Myocyte (in vitro differentiated cells): ENCODE measurements around the gene PLXNB3. TPM values are rescaled to one million over a fixed set of nuclear protein-coding genes. Genes with fewer than 3 reads are reported as not detected.
A peak's percentile ranks its signal among the peaks of the same experiment; 100 is the strongest.
"Not testable (repeated sequence)": the region's sequence is repeated elsewhere in the genome, so short reads cannot be mapped to it uniquely, and the experiment has no call there.

Source experiments
- DNase-seq: peaks from one replicate; pipeline ENCODE4 v3.0.0-alpha.2; 2012; ENCODE audit warnings: low read depth
- total RNA-seq: library from RNA; depleted of rRNA; stranded (reverse); fragments of >200 nt; gene quantifications from 2 replicates; pipeline ENCODE4 v1.2.3, GENCODE V29; 2014

Gene PLXNB3
- total RNA-seq, 1 donor from 2014 or later: 5.1 TPM

DNA sequence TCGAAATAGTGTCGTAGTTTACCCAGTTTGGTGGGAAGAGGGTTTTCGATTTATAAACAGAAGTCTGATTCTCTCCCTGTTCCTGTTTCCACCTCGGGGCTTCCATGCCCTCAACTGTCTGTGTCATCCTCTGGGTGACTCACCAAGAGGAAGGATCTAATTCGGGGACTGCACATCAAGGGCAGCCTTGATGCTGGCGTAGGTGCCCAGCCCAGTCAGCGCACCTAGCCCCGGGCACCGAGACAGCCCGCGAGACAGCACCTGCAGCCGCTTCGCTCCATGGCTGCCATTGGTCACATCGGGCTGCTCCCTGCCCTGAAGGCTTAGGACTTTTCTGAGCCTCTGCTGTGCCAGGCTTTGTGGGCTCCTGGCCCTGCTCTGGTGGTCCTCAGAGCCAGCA is 31.6 kb upstream of the PLXNB3 start:
- no peak for DNase-seq

DNA sequence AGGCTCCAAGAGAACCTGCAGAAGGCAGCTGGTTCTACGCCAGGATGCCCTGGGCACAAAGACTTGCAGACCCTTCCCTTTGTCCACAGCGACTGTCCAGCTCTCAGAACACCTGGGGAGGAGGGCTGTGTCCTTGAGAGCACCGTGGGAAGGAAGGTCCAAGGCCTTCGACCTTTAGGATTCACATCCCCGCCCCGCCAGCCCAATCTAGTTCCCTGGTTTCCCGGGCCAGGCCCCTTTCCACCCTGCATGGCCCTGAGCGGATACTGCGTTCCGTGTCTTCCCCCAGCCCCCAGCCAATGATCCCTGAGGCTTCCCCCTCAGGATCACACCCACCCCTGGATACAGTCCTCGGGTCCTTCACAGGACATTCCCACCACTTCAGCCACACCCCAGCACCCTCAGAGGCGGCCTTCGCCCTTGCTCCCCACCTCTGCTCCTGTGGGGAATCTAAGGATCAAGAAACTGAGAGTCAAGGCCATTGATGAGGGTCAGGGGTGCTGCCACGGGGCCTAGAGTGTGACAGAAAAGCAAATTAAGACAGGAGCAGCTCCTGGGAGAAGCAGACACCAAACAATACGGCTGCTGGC is 30.3 kb upstream of the PLXNB3 start:
- no peak for DNase-seq

- DNase-seq: no peak
These were observed 29.2 kb upstream of the PLXNB3 start for GRCh38 chrX:153734871-153735270.

GRCh38 chrX:153735274-153735673 is 28.8 kb upstream of the PLXNB3 start:
- DNase-seq: no peak

DNA sequence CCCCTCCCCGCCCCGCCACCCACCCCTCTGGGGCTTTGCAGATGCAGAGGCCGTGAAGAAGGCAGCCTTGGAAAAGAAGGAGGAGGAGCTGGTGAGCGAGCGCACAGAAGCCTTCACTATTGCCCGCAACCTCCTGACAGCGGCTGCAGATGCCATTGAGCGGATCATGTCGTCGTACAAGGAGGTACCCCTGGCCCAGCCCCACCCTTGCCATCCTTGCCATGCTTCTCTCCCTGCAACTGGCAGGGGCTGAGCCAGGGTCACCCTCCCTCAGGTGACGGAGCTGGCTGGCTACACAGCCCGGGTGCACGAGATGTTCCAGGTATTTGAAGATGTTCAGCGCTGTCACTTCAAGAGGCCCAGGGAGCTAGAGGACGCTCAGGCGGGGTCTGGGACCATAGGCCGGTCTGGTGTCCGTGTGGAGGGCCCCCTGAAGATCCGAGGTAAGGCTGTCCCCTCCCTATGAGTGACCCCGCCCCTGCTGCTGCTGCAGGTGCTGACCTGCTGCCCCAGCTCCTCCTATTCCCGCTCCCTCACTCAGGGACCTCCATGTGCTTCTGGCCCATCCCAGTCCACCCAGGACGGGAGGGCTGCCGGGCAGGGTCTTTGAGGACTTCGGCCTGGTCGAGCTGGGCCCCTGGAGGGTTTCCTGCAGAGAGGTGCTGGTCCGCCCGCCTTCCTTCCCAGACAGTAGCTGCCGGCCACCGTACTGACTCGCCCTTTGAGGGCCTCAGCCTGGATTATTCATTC is 27.8 kb upstream of the PLXNB3 start:
- DNase-seq: no peak

DNA sequence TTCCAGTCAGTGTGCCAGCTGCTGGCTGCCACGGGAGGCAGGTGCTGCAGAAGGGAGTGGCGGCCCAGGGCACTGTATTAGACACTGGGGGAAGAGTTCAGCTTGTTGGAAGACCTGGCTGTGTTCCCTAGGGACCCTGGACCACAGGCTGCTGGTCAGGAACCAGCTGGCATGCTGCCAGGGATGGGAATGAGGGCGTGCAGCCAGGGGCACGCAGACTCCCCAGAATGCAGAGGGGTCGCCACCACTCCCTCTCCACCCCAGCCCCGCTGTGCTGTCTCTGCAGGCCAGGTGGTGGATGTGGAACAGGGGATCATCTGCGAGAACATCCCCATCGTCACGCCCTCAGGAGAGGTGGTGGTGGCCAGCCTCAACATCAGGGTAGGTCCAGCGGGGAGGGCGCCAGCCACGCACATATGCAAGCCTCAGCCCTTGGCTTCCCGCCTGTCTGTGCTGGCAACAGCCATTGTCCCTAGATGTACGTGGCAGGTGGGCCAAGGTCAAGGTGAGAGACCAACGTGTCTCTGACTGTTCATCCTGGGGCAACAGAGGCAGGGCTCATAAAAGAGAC is 27.1 kb upstream of the PLXNB3 start:
- peak; percentile 55 for DNase-seq

GRCh38 chrX:153738056-153738605 is 25.9 kb upstream of the PLXNB3 start:
- no peak for DNase-seq

GRCh38 chrX:153739754-153740486 is 24.1 kb upstream of the PLXNB3 start:
- DNase-seq: no peak

GRCh38 chrX:153740631-153741222 is 23.3 kb upstream of the PLXNB3 start:
- no peak for DNase-seq

- no peak for DNase-seq
These were observed 22.6 kb upstream of the PLXNB3 start for GRCh38 chrX:153741446-153741845.

- not testable (repeated sequence) for DNase-seq
These were observed 21.9 kb upstream of the PLXNB3 start for GRCh38 chrX:153742111-153742510.

- DNase-seq: not testable (repeated sequence)
These were observed 21.1 kb upstream of the PLXNB3 start for GRCh38 chrX:153742796-153743467.

DNA sequence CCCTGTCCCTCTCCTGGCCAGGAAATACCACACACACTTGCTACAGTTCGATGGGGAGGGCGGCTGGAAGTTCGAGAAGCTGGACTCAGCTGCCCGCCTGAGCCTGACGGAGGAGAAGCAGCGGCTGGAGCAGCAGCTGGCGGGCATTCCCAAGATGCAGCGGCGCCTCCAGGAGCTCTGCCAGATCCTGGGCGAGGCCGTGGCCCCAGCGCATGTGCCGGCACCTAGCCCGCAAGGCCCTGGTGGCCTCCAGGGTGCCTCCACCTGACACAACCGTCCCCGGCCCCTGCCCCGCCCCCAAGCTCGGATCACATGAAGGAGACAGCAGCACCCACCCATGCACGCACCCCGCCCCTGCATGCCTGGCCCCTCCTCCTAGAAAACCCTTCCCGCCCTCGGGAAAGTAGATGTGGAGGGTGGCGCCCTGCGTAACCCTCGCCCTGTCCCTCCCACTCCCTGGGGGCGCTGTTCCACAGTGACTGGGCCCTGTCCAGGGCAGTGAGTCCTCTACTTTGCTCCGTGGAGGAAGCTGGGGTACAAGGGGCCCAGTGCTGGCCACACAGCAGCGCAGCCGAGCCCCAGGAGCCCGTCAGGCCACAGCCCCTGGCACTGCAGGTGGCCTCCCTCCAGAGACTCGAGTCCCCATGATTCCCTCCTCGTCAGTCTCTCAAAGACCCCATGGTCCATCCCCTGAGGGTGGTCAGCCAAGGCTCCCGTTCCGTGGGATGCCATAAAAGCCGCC is 20.4 kb upstream of the PLXNB3 start:
- not testable (repeated sequence) for DNase-seq

DNA sequence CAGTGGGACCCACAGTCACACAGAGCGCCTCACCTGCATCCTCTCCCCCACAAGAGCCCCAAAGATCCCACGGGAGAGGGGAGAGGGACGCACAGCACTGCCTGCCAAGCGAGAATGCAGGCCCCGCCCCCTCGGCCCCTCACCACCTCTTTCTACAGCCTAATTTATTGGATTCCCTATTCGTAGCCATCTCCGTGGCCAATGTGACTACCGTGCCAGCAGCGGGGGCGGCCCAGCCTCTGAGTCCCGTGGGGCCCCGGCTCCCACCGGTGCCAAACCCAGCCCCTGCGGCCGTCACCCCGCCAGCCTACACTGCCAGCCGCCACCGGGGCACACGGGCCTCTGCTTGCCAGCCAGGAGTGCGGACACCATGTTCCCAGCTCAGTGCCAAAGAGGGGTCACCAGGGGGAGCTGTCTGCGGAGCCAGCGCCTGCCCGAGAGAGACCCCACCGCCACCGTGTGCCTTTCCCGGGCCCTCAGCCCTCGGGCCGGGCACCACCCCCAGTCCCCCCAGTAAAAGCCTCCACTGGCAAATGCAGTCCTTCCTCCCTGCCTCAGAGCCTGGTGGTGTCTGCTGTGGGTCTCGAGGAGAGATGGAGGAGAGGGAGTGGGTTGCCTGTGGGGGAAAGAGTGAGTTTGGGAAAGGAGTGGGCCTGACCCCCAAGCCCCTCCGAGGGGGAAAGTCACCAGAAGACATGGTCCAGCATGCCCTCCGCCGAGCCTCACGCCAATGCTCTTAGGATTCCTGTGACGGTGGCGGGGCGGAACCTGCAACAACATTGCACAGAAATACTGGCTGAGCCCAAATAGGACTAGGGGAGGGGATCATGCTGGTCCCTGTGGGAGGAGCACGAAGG is 19.6 kb upstream of the PLXNB3 start:
- DNase-seq: no peak

DNA sequence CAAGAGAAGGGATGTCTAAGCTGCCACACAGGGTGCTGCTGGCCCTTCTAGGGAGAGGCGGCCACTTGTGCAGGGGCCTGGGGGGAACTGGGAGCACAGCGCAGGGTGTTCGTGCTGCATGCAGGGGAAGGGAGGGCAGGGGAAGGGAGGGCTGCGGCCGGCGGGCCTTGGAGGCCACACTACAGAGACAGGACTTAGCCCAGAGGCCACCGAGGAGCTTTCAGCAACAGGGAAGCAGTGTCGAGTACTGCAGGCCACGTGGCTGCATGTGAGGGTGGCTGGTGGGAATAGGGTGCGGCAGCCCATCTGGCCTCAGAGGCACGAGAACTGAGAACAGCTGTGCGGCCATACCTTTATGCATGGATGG is 19.0 kb upstream of the PLXNB3 start:
- not testable (repeated sequence) for DNase-seq

DNA sequence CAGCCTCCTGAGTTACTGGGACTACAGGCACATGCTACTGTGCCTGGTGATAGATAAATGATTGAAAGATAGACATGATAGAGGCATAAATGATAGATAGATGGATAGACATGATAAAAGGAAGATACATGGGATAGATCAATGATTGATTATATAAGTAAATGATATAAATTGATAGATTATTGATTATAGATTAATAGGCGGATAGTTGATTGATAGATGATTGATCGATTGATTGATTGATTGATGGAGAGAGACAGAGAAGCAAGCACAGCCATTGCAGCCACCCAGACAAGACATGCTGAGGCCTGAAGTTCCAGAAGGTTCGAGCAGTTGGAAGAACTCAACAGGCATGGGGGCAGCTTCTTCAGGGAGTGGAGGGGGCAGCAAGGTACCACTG is 17.7 kb upstream of the PLXNB3 start:
- no peak for DNase-seq

DNA sequence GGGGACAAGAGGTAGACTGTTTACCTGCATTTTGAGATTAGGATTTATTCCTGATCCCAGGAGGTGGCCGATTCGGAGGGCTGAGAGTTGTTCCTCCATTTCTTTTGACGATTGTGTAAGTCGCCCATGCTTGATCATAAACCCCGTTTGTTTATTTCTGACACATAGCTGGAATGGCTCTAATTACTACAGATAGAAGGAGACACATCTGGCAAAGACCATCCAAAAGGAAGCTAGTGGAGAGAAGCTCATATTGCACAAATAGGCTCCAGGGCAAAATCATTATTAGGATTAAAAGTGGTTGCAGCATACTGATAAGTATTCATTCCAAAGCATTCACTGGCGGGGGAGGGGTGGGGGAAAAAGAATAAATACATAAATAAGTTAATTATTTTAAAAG is 17.1 kb upstream of the PLXNB3 start:
- DNase-seq: not testable (repeated sequence)

DNA sequence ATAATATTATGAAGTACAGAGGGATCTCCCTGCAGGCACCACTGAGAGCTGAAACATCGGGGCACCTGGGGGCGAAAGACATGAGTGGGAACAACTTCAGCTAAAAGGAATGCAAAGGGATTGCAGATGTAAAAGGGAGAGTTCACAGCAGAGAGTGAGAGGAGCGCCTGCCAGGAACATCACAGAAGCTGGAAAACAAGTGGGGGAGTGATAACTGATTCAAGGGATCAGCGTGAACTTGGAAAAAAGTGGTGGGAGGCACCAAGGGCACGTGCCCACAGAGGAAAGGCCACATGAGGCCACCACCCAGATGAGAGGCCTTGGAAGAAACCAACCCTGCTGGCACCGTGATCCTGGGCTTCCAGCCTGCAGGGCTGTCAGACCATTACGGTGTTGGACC is 15.0 kb upstream of the PLXNB3 start:
- DNase-seq: not testable (repeated sequence)

DNA sequence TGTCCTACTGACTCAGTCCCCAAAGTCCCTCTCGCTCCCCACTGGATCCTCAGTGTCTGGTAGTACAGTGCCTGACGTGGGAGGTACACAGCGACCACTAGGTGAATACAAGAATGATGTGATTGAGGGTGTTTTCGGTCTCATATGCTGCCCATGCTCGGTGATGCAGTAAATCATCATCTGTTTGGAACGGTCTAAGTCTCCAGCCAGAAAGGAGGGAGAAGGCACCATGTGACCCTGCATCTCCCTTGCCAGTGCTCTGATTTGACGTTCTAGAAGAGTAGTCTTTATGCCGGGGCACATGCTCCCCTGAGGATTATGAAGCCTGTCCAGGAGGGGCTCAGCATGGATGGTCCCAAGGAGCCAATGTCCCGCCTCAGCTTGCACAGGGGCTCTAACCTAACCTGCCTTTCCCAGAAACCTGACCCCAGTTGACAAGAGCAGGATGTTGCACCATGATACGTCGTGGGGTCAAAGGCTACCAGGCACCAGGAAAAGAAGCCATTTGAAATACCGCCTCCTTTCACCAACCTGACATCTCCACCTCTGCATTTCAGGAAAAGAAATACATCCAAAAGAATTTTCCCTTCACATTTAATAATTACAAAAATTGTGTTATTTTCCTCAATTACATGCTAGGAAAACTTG is 13.8 kb upstream of the PLXNB3 start:
- DNase-seq: no peak
